GM21576 (cell line): Measurements from ENCODE around the gene ITGA11.

Experiments
- ATAC-seq: cut with Tn5 transposase; IDR thresholded peaks from one replicate; pipeline ENCODE4 v1.9.1; 2021; ENCODE audit warnings: mild to moderate bottlenecking, moderate library complexity; ENCODE audit not compliant: unreplicated experiment

Gene ITGA11

GRCh38 chr15:68301301-68301700 lies 130.7 kb downstream of the ITGA11 start:
- ATAC-seq = no peak

- no peak for ATAC-seq
Observed at GRCh38 chr15:68300115-68300940, 131.6 kb downstream of the ITGA11 start.

GRCh38 chr15:68299436-68299835 lies 132.5 kb downstream of the ITGA11 start:
- ATAC-seq = no peak

- ATAC-seq = peak; percentile 83
Observed at GRCh38 chr15:68298882-68299381, 133.0 kb downstream of the ITGA11 start.

- no peak for ATAC-seq
Observed at GRCh38 chr15:68298336-68298735, 133.6 kb downstream of the ITGA11 start.

- no peak for ATAC-seq
Observed at GRCh38 chr15:68295014-68295805, 136.8 kb downstream of the ITGA11 start.

GRCh38 chr15:68292967-68293366 lies 139.0 kb downstream of the ITGA11 start:
- no peak for ATAC-seq

- ATAC-seq = no peak
Observed at GRCh38 chr15:68292157-68292781, 139.7 kb downstream of the ITGA11 start.

GRCh38 chr15:68290715-68291114 lies 141.2 kb downstream of the ITGA11 start:
- no peak for ATAC-seq

- ATAC-seq = no peak
Observed at GRCh38 chr15:68289621-68290352, 142.2 kb downstream of the ITGA11 start.

- no peak for ATAC-seq
Observed at GRCh38 chr15:68289057-68289456, 142.9 kb downstream of the ITGA11 start.

- no peak for ATAC-seq
Observed at GRCh38 chr15:68286256-68286655, 145.7 kb downstream of the ITGA11 start.

- no peak for ATAC-seq
Observed at GRCh38 chr15:68285259-68285980, 146.5 kb downstream of the ITGA11 start.

- ATAC-seq = no peak
Observed at GRCh38 chr15:68284616-68285258, 147.2 kb downstream of the ITGA11 start.

- no peak for ATAC-seq
Observed at GRCh38 chr15:68283401-68283800, 148.6 kb downstream of the ITGA11 start.

GRCh38 chr15:68281008-68281407 lies 151.0 kb downstream of the ITGA11 start:
- no peak for ATAC-seq

GRCh38 chr15:68279779-68280753 lies 151.9 kb downstream of the ITGA11 start:
- no peak for ATAC-seq

GRCh38 chr15:68278595-68279405 lies 153.2 kb downstream of the ITGA11 start:
- ATAC-seq = no peak
